KMS-11 (cell line): ENCODE results near the gene CDK19.

Source experiments
- H2AFZ ChIP-seq: fragments of 200-600 bp; sonication (generic); 2 replicates; pipeline ENCODE4 v1.6.1; 2016; ENCODE audit warnings: antibody characterized with exemption, mixed run types, low read depth
- H3K27ac ChIP-seq: fragments of 200-600 bp; sonication (generic); 2 replicates; pipeline ENCODE4 v1.6.1; 2016; ENCODE audit warnings: mild to moderate bottlenecking, mixed run types
- H3K27me3 ChIP-seq: fragments of 200-600 bp; sonication (generic); 2 replicates; pipeline ENCODE4 v1.6.1; 2017; ENCODE audit warnings: mild to moderate bottlenecking, low read depth, mixed run types, moderate library complexity; ENCODE audit not compliant: insufficient read depth
- H3K36me3 ChIP-seq: fragments of 200-600 bp; sonication (generic); 2 replicates; pipeline ENCODE4 v1.6.1; 2017; ENCODE audit warnings: mild to moderate bottlenecking, mixed run types; ENCODE audit not compliant: insufficient read depth
- H3K4me1 ChIP-seq: fragments of 200-600 bp; sonication (generic); 2 replicates; pipeline ENCODE4 v1.6.1; 2016; ENCODE audit warnings: mild to moderate bottlenecking, low read depth, mixed run types; ENCODE audit not compliant: poor library complexity, severe bottlenecking
- H3K4me2 ChIP-seq: fragments of 200-600 bp; sonication (generic); 2 replicates; pipeline ENCODE4 v1.7.0; 2016; ENCODE audit warnings: mild to moderate bottlenecking, mixed run types
- H3K4me3 ChIP-seq: fragments of 200-600 bp; sonication (generic); IDR thresholded peaks from 2 replicates; pipeline ENCODE4 v1.6.1; 2017; ENCODE audit warnings: low read depth, low read length, mixed read lengths; ENCODE audit not compliant: insufficient read depth
- H3K79me2 ChIP-seq: fragments of 200-600 bp; sonication (generic); 2 replicates; pipeline ENCODE4 v1.6.1; 2016; ENCODE audit warnings: low read depth, mixed run types; ENCODE audit not compliant: insufficient read depth
- H3K9ac ChIP-seq: fragments of 200-600 bp; sonication (generic); 2 replicates; pipeline ENCODE4 v1.6.1; 2016; ENCODE audit warnings: mild to moderate bottlenecking, mixed run types
- H4K20me1 ChIP-seq: fragments of 200-600 bp; sonication (generic); 2 replicates; pipeline ENCODE4 v1.6.1; 2016; ENCODE audit warnings: mild to moderate bottlenecking, mixed run types; ENCODE audit not compliant: insufficient read depth
- TF ChIP-seq, protein P1 (sequence below): fragments of 200-600 bp; sonication (generic); conservative IDR thresholded peaks from 2 replicates; pipeline ENCODE4 v1.6.1; 2017; ENCODE audit warnings: low read depth, mild to moderate bottlenecking, antibody characterized with exemption, low read length, moderate library complexity, mixed read lengths

Gene CDK19

DNA sequence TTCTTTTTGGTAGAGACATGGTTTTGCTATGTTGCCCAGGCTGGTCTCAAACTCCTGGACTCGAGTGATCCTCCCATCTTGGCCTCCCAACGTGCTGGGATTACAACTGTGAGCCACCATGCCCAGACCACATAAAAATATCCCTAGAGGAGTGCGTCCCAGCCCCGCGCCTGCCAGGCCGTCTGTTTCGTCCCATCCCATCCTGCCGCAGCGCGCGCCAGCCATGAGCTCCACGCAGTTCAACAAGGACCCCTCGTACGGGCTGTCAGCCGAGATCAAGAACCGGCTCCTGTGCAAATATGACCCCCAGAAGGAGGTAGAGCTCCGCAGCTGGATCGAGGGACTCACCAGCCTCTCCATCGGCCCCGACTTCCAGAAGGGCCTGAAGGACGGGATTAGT is 42.7 kb upstream of the CDK19 start:
- H3K79me2 ChIP-seq, result no peaks in the 10 kb centered on the region
- H3K27me3 ChIP-seq, result no peaks in the 10 kb centered on the region
- H3K27ac ChIP-seq, result no peak overlapping the region
- TF ChIP-seq, protein P1, sequence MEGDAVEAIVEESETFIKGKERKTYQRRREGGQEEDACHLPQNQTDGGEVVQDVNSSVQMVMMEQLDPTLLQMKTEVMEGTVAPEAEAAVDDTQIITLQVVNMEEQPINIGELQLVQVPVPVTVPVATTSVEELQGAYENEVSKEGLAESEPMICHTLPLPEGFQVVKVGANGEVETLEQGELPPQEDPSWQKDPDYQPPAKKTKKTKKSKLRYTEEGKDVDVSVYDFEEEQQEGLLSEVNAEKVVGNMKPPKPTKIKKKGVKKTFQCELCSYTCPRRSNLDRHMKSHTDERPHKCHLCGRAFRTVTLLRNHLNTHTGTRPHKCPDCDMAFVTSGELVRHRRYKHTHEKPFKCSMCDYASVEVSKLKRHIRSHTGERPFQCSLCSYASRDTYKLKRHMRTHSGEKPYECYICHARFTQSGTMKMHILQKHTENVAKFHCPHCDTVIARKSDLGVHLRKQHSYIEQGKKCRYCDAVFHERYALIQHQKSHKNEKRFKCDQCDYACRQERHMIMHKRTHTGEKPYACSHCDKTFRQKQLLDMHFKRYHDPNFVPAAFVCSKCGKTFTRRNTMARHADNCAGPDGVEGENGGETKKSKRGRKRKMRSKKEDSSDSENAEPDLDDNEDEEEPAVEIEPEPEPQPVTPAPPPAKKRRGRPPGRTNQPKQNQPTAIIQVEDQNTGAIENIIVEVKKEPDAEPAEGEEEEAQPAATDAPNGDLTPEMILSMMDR, result no peak
- H2AFZ ChIP-seq, result no peak overlapping the region
- H3K4me1 ChIP-seq, result no peaks in the 10 kb centered on the region
- H3K36me3 ChIP-seq, result no peaks in the 10 kb centered on the region
- no peak overlapping the region for H3K9ac ChIP-seq
- H4K20me1 ChIP-seq, result no peaks in the 10 kb centered on the region
- no peak overlapping the region for H3K4me3 ChIP-seq
- no peak overlapping the region for H3K4me2 ChIP-seq

GRCh38 chr6:110856296-110856695 is 41.0 kb upstream of the CDK19 start:
- no peak overlapping the region for H3K27ac ChIP-seq
- H4K20me1 ChIP-seq, result no peaks in the 10 kb centered on the region
- H3K27me3 ChIP-seq, result no peaks in the 10 kb centered on the region

DNA sequence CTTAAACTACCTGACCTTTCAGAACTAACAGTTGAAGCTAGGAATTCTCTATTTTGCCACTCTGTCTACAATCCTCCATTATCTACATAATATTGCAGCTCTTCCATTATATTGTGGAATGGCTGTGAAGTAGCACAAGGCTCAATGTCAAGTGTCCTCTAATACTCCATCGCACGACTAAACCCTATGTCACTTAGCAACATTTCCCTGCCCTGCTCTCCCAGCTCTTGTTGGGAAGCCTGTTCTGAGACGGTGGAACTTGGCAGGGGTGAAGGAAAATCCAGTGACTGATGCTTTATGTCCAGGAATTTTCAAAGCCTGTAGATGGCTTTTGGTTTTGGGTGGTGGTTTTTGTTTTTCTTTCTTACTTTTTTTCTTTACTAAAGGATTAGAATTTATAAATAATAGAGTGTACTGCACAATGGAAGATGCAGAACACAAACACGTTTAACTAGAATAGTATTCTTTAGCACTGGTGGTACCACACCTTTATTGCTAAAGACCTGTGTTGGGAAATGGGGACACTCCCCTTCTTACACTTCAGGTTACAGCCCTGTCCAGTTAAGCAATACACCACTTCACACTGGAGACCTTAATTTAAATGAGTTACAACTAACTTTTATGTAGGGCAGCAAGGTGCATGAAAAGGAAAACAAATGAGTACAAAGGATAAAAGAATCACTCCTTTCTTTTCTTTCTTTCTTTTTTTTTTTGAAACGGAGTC is 38.6 kb upstream of the CDK19 start:
- Histone ChIP-seq H2AFZ (no peak overlapping the region), H4K20me1 (no peaks in the 10 kb centered on the region), H3K27ac (no peak overlapping the region), H3K36me3 (no peaks in the 10 kb centered on the region), H3K79me2 (no peaks in the 10 kb centered on the region), H3K9ac (no peak overlapping the region), H3K4me2 (no peak overlapping the region), H3K27me3 (no peaks in the 10 kb centered on the region), H3K4me1 (no peaks in the 10 kb centered on the region), H3K4me3 (no peak overlapping the region)
- TF ChIP-seq, protein P1, result no peak

More at GRCh38 chr6:110856296-110856695, 41.0 kb upstream of the CDK19 start:
- H3K4me1 ChIP-seq, result no peaks in the 10 kb centered on the region
- no peak overlapping the region for H3K9ac ChIP-seq
- H2AFZ ChIP-seq, result no peak overlapping the region
- no peaks in the 10 kb centered on the region for H3K79me2 ChIP-seq
- no peak overlapping the region for H3K4me2 ChIP-seq
- TF ChIP-seq, protein P1, result no peak
- no peaks in the 10 kb centered on the region for H3K36me3 ChIP-seq
- no peak overlapping the region for H3K4me3 ChIP-seq

DNA sequence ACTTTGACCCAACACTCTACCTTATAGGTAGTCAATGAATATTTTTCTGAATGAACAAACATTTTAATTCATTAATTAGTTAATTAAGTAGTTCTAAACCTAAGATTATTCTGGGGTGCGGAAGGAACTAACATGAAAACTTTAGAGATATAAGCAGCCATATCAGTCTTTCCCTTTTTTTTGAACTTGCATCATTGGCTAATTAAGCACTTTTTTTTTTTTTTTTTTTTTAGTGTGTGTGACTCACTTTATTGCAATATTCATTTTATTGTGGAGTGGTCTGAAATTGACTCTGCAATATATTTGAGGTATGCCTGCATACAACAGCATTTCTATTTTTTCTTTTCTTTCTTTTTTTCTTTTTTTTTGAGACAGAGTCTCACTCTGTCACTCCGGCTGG is 37.5 kb upstream of the CDK19 start:
- TF ChIP-seq, protein P1, result no peak
- Histone ChIP-seq H3K36me3 (no peaks in the 10 kb centered on the region), H3K27ac (no peak overlapping the region), H3K79me2 (no peaks in the 10 kb centered on the region), H3K4me2 (no peak overlapping the region), H4K20me1 (no peaks in the 10 kb centered on the region), H3K4me1 (no peaks in the 10 kb centered on the region), H2AFZ (no peak overlapping the region), H3K9ac (no peak overlapping the region), H3K27me3 (no peaks in the 10 kb centered on the region), H3K4me3 (no peak overlapping the region)
